SK-N-SH treated with all-trans-retinoic acid at 6 μM for 48 hours (cell line): ENCODE measurements around the gene SOX8.

ENCODE experiments used
- ARNTL ChIP-seq: fragments of 450-650 bp; formaldehyde crosslinking; IDR thresholded peaks from 2 replicates; pipeline ENCODE4 v1.5.0; 2020; ENCODE audit warnings: low read depth, mild to moderate bottlenecking, moderate library complexity, borderline replicate concordance
- BACH2 ChIP-seq: fragments of 250-450 bp; sonication (Bioruptor Pico); IDR thresholded peaks from 2 replicates; pipeline ENCODE4 v1.9.0; 2021; ENCODE audit warnings: mild to moderate bottlenecking, borderline replicate concordance
- ESRRG ChIP-seq: fragments of 250-450 bp; sonication (Bioruptor Pico); IDR thresholded peaks from 2 replicates; pipeline ENCODE4 v1.6.1; 2021; ENCODE audit warnings: mild to moderate bottlenecking
- OSR1 ChIP-seq: fragments of 250-450 bp; sonication (Bioruptor Pico); IDR thresholded peaks from 2 replicates; pipeline ENCODE4 v1.8.0; 2022; ENCODE audit warnings: moderate library complexity, mild to moderate bottlenecking, inconsistent platforms
- POU6F1 ChIP-seq: fragments of 250-450 bp; sonication (Bioruptor Pico); IDR thresholded peaks from 2 replicates; pipeline ENCODE4 v1.8.0; 2021; ENCODE audit warnings: low read depth, mild to moderate bottlenecking, moderate library complexity, borderline replicate concordance
- PPARA ChIP-seq: fragments of 250-450 bp; sonication (Bioruptor Pico); IDR thresholded peaks from 2 replicates; pipeline ENCODE4 v1.5.0; 2020; ENCODE audit warnings: mild to moderate bottlenecking, borderline replicate concordance
- SNAI2 ChIP-seq: fragments of 250-450 bp; sonication (Bioruptor Pico); IDR thresholded peaks from 2 replicates; pipeline ENCODE4 v1.5.0; 2020; ENCODE audit warnings: mild to moderate bottlenecking, moderate library complexity
- TCF4 ChIP-seq: fragments of 250-450 bp; sonication (Bioruptor Pico); IDR thresholded peaks from 2 replicates; pipeline ENCODE4 v1.8.0; 2021; ENCODE audit warnings: mild to moderate bottlenecking, moderate library complexity, borderline replicate concordance
- ZFP3 ChIP-seq: fragments of 250-450 bp; sonication (Bioruptor Pico); IDR thresholded peaks from 2 replicates; pipeline ENCODE4 v1.5.0; 2020; ENCODE audit warnings: mild to moderate bottlenecking, moderate library complexity
- ZFP30 ChIP-seq: fragments of 450-650 bp; formaldehyde crosslinking; IDR thresholded peaks from 2 replicates; pipeline ENCODE4 v1.5.0; 2022; ENCODE audit warnings: mild to moderate bottlenecking, moderate library complexity
- TF ChIP-seq, protein P1 (sequence below): fragments of 250-450 bp; sonication (Bioruptor Pico); IDR thresholded peaks from 2 replicates; pipeline ENCODE4 v1.5.1; 2020; ENCODE audit warnings: low read depth, mild to moderate bottlenecking, moderate library complexity

- TF ChIP-seq SNAI2 = no peak
- TF ChIP-seq TCF4 = no peak
- no peak for TF ChIP-seq ARNTL
- TF ChIP-seq, protein P1, sequence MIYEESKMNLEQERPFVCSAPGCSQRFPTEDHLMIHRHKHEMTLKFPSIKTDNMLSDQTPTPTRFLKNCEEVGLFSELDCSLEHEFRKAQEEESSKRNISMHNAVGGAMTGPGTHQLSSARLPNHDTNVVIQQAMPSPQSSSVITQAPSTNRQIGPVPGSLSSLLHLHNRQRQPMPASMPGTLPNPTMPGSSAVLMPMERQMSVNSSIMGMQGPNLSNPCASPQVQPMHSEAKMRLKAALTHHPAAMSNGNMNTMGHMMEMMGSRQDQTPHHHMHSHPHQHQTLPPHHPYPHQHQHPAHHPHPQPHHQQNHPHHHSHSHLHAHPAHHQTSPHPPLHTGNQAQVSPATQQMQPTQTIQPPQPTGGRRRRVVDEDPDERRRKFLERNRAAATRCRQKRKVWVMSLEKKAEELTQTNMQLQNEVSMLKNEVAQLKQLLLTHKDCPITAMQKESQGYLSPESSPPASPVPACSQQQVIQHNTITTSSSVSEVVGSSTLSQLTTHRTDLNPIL = no peak
- TF ChIP-seq OSR1 (CRISPR knock-in tag) = no peak
- no peak for TF ChIP-seq PPARA (CRISPR knock-in tag)
- TF ChIP-seq ZFP30 (CRISPR knock-in tag) = no peak
- TF ChIP-seq ESRRG (CRISPR knock-in tag) = no peak
- TF ChIP-seq ZFP3 (CRISPR knock-in tag) = no peak
- no peak for TF ChIP-seq BACH2 (CRISPR knock-in tag)
- TF ChIP-seq POU6F1 (CRISPR knock-in tag) = no peak
Observed at GRCh38 chr16:938136-938535, 43.4 kb upstream of the SOX8 start.
